T1000 (cell line): ENCODE measurements around the gene SEC14L2.
A peak's percentile ranks its signal among the peaks of the same experiment; 100 is the strongest.

Experiments
- DNase-seq: peaks from one replicate; lab custom pipeline; 2025; ENCODE audit warnings: mixed read lengths; lab: John Stamatoyannopoulos, UW

SEC14L2 gene

DNA sequence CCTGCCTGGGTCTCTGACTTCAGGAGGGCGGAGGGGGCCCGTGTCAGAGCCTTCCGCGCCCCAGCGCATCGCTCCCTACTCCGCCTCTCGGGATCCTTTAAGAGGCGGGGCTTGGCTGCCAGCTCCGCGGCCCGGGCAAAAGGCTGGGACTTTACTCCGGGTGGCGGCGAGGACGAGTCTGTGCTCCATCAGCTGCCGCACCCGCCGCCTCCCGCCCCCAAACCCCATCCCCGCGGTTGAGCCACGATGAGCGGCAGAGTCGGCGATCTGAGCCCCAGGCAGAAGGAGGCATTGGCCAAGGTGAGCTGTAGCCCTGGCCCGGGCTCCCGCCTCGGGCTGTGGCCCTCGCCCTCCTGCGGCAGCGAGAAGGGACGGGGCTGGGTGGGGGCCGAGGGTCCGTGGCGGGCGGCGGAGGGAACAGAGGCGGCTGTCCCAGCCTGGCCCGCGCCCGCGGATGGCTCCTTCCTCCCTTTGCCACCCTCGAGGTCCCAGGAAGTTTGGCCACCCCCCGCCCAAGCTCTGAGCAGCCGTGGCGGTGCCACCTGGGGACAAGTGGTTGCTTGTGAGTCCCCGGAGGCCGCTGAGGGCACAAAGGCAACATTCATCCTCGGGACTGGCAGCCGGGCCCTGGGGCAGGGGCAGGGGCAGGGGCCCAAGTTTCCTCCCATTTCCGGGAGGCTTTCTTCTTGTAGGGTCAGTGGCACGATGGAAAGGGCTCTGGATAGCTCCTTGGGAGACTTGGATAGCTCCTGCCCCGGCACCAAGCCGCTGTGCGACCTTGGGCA, at the start of gene SEC14L2:
SEC14L2 (plus strand) TSS at position 148 of the 785 bp plus-strand sequence; CDS start at position 247, 99 bp downstream.
- DNase-seq = peak; percentile 31

DNA sequence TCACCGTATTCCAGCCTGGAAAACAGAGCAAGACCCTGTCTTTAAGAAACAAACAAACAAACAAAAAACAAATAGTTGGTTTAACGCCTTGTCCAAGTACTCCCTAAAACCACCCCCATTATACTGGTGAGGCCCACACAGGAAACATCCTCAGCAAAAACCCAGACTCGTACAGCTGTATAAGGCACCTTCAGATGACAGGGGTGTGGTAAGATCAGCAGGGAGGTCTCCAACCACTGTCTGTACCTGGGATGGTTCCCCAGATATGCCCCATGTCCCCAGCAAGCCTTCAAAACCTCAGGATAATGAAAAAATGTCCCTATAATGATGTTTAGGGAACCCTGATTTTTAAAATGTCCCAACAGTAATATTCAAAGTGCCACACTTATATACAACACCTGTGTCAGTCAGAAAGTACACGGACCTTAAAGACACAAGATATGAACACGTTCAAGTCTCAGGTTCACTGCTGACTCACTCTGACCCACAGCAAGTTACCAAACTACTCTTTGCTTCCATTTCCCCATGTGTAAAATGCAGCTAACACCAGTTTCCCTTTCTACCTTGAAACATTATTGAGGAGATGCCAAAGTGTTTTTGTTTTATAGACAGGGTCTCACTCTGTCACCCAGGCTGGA, 49.4 kb upstream of the SEC14L2 start:
- DNase-seq = no peak

DNA sequence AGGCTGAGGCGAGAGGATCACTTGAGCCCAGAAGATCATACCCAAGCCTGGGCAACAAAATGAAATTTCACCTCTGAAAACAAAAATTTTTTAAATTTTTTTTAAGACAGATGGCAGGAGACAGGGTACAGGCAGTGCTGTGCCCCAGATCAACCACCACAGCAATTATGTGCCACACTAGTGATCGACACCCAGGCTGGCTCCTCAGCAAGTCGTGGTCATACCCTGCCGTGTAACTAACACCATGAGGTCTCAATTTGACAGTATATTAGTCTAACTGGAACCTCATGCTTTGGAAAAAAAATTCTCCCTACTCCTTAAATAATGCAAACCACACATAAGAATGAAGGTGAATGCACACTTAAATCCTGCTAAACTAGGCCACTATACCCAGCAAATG, 48.4 kb upstream of the SEC14L2 start:
- no peak for DNase-seq

DNA sequence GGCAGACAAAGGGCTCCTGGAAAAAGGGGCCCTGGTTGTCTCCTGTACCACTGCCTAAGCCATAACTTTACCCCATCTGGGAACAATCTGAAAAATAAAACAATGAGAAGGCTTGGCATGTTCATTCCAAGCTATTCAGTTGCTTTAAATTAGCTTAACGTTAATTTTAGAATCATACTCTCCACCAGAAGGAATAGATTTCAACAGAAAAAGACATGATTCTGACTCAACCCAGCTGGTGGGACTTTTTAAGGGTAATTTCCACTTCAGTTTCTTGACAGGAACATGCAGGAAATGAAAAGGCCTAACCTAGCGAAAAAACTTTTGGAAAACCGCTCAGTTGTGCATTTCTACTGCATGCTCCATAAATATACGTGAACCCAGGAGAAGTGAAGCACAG, 48.0 kb upstream of the SEC14L2 start:
- DNase-seq = no peak

DNA sequence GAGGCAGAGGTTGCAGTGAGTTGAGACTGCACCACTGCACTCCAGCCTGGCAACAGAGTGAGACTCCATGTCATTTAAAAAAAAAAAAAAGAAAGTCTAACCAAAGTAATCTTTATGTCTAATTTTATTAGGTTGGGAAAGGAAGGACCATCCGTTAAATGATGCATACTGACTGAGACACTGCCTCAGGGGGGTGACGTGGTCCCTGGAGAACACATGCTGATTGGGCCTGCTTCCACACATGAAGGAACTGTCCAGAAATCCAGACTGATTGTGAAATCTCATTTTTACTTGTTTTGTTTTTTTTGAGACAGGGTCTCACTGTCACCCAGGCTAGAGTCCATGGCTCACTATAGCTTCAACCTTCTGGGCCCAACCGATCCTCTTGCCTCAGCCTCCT, 45.6 kb upstream of the SEC14L2 start:
- no peak for DNase-seq

DNA sequence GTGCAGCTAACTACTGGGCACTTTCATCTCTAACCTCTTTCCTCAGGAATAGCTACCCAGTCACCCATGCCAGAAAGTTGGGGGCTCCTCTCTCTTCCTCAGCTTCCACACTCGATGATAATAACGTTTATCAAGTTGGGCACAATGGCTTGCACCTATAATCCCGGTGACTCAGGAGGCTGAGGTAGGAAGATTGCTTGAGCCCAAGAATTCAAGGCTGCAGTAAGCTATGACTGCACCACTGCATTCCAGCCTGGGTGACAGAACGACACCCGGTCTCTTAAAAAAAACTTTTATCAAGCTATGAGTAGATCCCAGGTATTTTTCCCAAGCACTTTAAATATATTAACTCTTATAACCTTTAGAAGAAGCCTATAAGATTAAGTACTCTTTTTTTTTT, 42.2 kb upstream of the SEC14L2 start:
- no peak for DNase-seq

DNA sequence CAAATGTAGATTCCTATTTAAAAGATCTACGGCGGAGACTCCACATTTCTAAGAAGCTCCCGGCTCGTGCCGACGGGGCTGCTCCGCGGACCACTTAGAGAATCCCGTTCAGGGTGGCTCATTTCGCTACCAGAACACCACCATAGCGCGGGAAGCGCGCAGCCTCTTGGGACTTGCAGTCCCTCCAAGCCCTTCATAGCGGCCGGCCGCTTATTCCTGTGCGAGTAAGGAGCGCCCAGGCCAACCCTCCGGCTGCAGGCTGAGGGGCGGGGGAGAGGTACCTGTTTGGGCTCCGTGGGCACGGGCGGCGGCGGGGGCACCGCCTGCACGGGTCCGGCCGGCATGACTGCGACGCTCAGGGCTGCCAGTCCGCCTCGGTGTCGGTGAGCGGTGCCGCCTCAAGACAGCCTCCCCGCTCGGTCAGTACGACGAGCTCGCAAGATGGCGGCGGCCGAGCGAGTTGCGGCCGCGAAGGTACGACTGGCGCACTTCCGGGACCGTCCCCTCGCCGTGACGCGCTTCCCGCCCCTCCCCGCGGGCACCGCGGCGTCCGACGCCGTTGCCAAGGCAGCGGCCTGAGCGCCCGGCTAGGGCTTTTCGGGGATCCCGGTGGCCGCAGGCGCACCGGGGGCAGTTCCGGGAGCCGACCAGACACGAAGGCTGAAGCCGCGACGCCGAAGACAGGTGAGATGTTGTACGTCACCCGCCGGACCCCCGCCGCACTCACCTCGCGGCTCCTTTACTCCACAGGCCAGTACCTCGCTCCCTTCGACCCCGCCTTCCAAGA, 40.2 kb upstream of the SEC14L2 start, which contains the start of the genes CCDC157 and SF3A1:
CCDC157 (plus strand) TSS at position 559 of the 787 bp plus-strand sequence. CDS start 8,994 bp downstream, outside the sequence.
SF3A1 (minus strand) TSS at position 446 of the 787 bp plus-strand sequence; CDS start at position 344, 102 bp downstream.
- peak; percentile 81 for DNase-seq

DNA sequence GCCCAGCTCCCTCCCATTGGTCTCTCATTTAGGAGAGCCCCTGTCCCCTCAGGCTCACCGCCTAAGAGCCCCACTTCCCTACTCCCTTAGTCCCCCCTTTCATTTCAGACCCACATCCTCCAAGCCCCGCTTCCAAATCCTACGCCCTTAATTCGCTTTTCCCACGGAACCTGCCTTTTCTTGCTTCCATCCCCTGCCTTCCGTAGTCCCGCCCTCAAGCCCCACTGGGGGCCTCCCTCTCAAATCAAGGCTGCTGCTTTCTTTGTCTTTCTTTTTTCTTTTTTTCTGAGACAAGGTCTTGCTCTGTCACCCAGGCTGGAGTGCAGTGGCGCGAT, 39.6 kb upstream of the SEC14L2 start:
- no peak for DNase-seq

DNA sequence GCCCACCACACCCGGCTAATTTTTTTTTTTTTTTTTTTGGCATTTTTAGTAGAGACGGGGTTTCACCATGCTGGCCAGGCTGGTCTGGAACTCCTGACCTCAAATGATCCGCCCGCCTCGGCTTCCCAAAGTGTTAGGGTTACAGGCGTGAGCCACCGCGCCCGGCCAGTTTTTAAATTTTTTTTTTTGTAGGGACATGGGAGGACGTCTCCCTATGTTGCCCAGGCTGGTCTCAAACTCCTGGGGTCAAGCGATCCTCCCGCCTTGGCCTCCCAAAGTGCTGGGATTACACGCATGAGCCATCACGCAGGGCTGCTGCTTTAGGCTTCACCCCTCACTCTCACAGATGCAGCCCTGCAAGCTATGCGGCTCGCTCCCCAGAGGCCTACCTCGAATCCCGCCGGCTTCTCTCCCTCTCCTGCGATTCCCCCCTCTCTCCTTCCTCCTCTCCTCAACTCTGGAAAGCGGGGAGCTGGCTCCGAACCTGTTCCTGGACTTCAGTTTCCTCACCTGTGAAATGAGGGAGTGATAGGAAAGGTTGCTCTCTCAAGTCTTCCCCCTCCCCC, 39.1 kb upstream of the SEC14L2 start:
- DNase-seq = no peak

DNA sequence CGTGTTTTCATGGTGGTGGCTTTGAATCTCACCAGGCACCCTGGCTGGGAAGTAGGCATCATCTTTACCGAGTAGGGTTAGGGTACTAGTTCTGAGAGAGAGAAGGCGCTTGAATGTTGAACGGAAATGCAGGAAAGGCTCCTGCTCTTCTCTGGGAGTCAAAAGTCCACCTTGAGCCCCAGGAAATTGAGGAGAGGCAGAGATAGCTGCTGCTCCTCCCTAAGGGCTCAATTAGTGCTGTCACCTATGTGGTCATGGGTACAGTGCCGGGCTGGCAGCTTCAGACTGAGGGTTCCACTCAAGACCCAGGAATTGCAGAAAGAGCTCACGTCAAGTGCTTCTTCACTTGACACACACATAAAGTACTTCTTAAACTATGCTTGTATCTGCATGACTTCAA, 38.3 kb upstream of the SEC14L2 start:
- DNase-seq = no peak

DNA sequence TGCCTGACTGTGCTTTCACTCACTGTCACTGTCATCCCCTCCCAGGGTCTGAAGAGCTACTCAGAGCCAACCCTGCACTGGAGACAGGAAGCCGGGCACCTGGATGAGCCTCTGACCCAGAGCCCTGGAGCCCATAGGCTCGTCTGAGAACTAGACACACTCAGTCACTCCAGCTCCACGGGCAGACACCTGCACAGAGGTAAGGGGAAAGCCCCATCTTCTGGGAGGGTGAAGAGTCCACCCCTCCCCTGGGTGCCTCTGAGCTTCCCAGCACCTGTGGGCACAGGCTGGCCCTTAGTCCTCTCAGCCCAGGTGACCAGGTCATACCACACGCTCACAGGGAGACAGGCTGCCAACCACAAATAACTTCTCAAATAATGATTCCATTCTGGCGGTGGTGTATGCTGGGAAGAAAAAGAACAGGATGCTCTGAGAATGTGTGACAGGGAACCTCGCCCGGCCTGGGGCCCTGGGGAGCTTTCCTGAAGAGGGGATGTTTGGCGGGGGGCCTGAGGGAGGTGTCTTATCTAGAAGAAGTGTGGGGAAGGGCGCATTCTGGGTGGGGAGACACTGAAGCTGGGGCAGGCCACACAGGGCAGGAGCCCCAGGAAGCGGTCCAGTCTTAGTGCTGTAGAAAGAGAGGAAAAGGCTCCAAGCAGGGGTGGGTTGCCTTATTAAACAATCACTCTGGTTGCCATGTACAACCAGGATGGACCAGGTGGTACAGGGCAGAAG, 34.7 kb upstream of the SEC14L2 start:
- DNase-seq = no peak

DNA sequence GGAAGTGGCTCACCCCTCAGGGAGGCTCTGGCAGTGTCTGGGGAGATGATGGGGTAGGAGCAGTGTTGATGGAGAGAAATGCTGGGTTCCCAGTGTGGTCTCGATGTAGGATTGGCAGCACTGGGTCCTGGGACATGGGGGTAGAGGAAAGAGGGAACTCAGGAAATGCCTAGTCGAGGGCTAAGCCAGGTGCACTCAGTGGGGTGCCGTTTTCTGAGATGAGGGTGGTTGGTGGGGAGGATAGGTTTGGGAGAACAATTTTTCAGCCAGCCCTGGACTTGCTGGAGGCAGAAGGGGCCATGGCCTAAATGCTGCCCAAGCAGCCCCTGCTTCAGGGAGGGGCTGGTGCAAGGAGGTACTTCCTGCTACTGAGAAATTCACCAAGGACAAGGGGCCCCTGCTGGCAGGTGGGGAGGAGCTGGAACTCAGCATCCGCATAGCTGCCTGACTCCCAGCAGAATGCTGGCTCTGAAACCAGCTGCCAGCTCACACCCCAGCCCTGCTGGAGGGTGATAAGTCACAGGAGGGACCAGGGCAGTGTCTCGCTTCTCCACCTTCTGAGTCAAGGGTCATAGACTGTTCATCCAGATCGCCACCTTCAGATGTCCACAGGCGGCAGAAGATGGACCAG, 34.1 kb upstream of the SEC14L2 start:
- DNase-seq = no peak

DNA sequence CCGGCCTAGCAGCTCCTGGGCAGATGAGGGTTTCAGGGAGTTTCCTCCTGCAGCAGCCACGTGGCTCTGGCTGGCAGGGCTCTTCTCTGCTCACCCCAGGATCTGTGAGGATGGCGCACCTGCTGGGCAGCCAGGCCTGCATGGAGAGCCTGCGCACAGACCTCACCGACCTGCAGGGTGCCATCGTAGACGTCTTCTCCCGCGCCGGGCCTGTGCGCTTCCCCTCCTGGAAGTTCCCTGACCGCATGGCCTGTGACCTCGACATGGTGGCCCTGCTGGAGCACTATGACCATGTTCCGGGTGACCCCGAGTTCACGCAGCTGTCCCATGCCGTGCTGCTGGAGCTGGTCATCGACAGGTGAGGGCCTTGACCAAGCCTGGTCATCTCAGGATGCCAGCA, 30.9 kb upstream of the SEC14L2 start:
- no peak for DNase-seq

DNA sequence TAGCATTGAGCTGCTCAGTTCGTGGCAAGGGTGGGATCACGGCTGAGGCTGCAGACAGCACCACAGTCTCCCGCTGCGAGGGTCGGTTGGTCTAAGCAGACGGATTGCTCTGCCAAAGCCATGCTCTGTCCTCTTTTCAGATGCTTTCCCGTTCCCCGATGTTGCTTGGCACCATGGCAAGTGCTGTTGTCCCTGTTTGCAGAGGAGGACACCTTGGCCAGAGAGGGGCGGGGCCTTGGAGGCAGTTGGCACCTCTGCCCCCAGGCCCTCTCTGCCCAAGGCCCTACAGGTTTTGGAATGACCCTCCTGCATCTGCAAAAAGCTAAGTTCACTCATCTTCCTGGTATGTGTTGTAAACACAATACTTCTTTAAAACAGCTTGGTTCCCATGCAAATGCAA, 28.4 kb upstream of the SEC14L2 start:
- no peak for DNase-seq

DNA sequence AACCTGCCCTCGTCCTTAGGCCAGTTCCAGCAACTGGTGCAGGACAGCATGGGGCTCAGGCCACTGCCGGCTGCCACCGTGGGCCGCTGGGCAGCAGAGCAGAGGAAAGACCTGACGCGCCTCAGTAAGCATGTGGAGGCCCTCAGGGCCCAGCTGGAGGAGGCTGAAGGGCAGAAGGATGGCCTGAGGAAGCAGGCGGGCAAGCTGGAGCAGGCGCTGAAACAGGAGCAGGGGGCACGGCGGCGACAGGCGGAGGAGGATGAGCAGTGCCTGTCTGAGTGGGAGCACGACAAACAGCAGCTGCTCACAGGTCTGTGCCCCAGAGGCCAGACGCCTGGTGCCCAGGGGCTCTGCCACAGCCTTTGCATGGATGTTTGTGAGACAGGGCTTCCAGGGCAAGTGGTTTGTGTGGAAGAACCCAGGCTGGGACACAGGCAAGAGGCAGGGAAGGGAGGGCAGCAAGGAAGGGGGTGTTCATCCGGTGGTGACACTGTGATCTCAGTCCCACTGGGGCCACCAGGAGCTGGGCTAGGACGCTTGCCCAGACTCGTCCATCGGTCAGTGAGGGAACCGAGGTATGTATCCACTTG, 26.1 kb upstream of the SEC14L2 start:
- no peak for DNase-seq

DNA sequence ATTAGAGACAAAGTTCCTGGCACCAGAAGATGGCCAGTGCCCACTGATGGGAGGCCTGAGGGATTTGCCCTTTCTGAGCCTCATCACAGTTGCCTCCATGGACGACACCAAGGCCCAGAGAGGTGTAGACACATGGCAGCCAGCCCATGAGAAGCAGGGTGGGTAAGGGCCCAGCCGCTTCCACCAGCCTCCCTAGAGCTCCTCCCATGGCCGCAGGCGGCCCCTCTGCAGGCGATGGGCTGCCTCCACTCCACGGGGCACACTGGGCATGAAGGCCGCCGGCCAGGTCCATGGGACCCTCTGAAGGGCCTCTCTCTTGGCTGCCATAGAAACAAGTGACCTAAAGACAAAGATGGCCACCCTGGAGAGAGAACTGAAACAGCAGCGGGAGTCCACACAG, 25.5 kb upstream of the SEC14L2 start:
- DNase-seq = no peak

DNA sequence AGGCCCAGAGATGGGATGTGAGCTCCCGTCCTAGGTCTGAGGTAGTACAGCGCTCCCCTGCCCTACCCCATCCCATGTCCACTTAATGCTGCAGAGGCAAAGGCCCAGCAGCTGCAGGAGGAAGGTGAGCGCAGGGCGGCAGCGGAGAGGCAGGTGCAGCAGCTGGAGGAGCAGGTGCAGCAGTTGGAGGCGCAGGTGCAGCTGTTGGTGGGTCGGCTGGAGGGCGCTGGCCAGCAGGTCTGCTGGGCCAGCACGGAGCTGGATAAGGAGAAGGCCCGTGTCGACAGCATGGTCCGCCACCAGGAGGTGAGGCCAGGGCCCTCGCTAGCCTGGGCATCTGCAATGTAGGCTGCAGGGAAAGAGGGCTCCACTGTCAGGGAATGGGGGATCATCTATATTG, 24.8 kb upstream of the SEC14L2 start:
- no peak for DNase-seq

DNA sequence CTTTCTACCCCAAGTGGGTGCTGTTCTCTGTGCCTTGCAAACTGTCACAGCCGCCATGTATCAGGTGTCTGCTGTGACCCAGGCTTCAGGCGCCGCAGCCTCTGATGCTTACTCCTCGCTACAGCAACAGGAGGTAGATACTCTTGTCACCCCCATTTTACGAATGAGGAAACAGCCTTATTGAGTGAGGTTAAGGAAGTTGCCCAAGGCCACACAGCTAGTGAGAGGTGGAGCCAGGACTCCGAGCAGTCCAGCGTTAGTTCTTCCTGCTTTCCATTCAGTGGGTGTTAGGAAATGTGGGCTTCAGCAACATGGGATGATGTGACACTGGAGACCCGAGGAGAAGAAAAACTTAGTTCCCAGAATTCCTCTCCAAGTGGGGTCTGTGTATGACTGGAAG, 23.9 kb upstream of the SEC14L2 start:
- no peak for DNase-seq

DNA sequence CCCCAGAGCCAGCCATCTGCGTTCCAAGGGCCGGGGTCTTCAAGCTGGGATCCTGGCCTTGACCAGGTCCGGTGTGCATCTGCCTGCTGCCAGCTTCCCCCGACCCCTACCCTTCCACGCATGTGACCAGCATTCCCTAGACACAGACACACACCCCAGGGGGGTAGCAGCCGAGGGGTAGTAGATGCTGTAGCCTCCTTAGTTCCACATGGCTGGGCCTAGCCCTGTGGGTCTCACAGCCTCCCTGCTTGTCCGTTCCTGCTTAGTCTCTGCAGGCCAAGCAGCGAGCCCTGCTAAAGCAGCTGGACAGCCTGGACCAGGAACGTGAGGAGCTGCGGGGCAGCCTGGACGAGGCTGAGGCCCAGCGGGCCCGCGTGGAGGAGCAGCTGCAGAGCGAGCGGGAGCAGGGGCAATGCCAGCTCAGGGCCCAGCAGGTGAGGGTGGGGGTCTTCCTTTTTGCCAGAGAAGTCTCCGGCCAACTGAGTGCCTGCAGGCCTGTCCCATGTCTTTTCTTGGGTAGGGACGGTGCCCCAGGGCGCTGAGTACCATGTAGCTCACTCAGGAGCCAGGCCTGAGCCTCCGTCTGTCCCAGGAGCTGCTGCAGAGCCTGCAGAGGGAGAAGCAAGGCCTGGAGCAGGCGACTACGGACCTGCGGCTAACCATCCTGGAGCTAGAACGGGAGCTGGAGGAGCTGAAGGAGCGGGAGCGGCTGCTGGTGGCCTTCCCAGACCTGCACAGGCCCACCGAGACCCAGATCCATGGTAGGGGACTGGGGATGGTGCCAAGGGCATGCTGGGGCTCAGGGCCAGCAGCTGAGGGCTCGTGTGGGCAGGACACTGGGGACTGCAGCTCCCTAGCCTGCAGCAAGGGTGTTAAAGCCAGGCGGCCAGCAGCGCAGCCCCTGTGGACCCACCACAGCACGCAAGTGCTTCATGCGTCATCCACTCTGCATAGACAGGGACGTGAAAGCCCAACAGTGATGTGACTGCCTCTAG, 23.2 kb upstream of the SEC14L2 start:
- DNase-seq = no peak
